Urothelium cell line (cell line): ENCODE data around the gene SRGAP3.
A peak's percentile ranks its signal among the peaks of the same experiment; 100 is the strongest.

Experiments
- DNase-seq: peaks from one replicate; pipeline ENCODE4 v3.0.0; 2011; ENCODE audit warnings: low spot score, mixed read lengths
- FAIRE-seq: peaks from 2 replicates; lab custom pipeline; 2011; peaks lifted over from hg19 to GRCh38; lab: Jason Lieb, UNC

SRGAP3 gene

DNA sequence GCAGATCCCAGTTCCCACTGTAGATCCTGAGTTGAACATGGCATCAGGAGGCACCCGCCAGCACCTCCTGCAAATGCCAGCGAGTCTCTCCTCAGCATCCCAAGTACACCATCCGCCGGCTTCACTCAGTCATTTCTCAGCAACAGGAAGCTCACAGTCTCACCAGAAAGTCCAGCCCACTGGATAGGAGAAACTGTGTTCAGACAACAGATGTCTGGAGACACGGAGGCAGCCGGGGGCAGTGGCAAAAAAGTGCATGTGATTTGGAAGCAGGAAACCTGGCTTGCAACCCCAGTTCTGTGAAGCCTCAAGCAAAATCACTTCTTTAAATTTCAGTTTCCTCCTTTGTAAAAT, 68.7 kb downstream of the SRGAP3 start:
- FAIRE-seq: no peak
- DNase-seq: no peak

DNA sequence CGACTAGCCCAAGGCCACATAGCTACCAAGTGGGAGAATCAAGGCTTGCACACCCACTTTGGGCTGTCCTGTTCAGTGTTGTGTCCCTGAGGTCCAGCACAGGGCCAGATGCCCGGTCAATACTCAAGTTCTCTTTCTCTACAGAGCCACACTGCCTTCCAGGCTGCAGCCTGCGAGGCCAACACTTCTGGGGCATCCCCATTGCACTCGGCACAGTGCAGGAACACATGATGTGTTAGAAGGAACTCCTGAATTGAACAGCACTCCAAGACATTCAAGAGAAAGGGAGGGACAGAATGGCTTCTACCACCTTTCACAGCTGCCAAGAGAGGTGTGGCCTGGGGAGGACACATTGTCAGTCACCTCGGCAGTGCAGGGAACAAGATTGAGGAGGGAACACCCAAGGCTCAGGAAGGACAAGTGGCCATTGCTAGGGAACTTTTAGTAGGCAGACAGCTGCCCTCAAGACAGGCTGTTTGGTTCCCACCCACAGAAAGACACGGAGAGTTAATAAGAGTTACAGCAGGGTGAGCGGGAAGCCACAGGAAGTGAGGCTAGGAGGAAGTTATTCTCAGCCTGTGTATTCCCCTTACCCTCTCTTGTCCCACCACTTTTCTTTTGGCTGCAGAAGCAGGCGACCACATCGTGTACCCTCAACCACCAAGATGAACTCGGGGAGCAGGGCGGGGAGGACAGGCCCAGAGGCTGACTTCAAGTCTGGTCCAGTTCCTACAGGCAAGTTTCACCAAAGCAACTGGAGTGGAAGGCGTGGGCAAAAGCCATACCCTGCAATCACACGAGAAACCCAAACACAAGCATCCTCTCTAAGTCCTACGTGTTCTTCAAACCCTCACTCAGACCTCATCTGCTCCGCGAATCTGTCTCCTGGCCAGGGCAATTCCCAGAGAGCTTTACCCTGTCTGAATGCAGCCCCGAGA, 69.4 kb downstream of the SRGAP3 start:
- no peak for DNase-seq
- peak; percentile 56 for FAIRE-seq

DNA sequence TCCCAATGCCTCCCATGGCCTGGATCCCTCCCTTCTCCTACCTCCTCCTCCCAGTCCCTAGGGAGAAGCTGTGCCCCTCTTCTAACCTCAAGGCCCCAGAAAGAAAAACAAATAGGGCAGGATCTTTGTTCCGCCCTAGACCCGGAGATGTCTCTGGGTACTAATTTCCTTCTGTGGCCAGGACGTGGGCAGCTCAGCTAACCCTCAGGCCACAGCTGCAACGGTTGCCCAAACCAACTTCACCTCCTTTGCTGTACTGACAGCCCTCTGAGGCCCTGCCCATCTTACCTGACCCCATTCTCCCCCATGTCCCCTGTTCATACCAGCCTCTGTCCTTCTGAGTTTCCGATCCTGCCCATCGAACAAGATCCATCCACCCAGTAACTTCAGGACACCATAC, 70.7 kb downstream of the SRGAP3 start:
- no peak for DNase-seq
- FAIRE-seq: no peak

DNA sequence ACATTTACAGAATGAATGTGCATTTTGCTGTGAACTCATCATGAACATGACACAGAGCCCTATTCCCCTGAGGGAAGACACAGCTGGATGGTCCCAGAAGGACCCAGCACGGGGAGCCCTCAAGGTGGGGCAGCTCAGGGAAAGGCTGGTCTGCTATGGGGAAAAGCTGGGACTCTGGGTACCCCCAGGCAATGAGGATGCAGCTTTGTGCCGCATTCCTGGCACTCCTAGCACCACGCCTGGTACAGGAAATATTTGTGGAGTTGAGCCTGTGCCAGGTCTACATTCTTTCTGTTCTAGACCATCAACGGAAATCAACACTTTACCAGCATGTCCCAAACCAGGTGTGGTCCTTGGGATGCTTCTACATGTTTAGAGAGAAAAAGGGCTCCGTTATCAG, 74.0 kb downstream of the SRGAP3 start:
- peak; percentile 87 for DNase-seq
- peak; percentile 93 for FAIRE-seq

DNA sequence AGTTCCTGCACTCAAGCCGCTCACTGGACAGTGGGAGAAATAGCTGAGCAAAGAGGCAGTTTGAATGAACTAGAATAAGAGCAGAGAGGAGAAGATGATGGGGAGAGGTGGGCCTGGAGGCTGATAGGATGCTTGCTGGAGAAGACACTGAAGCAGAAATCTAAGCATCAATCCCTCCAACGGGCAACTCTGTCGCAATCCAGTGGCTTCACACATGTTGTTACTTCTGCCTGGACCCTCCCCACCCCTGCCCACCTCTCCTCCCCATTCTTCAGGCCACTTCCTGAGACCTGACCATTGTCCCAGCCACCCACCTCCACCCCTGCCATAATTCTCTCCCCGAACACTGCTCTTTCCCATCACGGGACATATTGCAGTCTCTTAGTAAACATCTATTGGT, 76.0 kb downstream of the SRGAP3 start:
- FAIRE-seq: no peak
- DNase-seq: no peak

DNA sequence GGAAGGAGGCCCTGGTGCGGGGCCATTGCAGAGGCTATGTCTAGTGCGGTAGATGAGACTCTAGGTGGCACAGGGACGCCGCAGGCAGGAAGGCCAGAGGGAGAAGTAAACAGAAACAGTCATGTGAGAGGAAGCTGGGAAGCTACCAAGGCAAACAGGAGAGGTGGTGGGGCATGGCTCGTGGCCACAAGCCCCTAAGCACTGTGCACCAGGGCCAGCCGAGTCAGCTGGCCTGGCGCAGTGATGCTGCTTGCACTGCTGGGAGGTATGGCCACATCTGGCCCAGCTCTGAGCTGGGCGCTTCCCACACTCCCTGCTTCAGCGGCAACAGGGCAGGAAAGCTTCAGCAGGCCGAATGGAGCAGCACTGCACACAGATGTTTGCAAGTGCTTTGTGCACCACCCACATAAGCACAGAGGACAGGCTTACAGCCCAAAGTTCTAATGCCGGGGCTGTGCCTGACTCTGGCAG, 76.6 kb downstream of the SRGAP3 start:
- FAIRE-seq (no peak), DNase-seq (no peak)

DNA sequence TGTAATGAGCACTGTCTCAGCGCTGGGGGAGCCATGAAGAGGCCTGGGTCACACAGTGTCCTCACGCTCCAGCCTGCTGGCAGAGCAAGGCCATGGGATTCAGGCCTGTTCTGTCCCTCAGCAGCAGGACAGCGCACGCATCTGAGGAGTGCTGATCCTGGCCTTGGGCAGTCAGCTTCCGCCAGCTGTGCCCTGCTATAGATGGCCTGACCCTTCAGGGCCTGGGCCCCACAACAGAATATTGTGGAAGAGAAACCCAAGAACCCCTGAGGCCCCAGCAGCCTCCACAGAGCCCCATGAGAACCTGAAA, 78.6 kb downstream of the SRGAP3 start:
- DNase-seq (no peak), FAIRE-seq (no peak)

DNA sequence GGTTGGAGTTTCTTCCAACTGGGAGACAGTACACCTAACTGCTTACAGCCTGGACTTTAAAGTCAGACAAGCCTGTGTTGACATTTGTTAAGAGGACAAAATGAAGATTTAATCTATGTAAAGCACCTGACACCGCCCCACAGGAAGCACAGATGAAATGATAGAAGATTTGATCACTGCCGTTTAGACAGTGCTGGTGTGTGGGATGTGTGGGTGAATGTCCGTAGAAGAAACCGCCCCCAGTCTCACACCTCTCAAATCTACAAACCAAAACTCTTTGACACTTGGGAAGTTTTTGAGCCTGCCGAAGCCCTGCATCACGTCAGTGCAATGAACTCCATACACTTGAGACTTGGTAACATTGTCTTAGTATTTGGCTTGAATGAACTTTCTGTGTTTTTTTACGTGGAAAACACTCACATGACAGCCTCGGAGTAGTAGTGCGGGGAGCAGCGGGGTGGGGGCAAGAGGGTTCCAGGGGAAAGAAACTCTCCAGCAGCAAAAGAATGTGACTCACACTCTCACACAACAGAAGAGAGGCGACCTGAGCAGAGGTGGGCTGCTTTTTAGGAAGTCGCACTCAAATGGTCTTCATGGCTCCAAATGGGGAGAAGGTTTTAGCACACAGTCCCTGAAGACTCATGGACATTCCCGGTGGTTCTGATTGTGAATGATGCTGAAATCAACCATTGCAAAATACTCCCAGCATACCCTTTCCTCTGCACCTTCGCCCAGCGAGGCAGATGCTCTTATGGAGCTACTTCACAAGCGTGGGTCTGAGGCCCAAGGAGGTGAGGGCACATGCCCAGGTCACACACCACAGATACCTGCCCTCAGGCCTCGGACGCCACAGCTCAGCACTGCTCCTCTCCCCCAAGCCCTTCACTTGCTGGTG, 79.2 kb downstream of the SRGAP3 start:
- FAIRE-seq (no peak), DNase-seq (no peak)

DNA sequence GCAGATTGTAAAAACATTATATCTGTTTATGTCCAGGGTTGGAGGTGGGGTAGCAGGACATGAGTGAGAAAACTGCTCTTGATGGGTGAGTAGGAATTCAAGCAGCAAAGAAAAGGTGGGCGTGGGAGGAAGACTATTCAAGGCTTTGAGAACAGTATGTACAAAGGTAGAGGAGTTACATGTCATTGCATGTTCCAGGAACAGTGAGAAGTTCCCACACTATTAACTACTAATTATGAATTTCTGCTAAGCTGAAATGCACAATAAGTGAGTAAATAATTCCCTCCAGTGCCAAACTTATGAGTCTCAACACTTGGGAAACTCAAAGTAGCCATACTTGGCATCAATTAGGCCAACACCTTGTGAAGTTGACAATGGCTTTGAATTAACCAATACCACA, 80.1 kb downstream of the SRGAP3 start:
- DNase-seq: no peak
- FAIRE-seq: no peak

DNA sequence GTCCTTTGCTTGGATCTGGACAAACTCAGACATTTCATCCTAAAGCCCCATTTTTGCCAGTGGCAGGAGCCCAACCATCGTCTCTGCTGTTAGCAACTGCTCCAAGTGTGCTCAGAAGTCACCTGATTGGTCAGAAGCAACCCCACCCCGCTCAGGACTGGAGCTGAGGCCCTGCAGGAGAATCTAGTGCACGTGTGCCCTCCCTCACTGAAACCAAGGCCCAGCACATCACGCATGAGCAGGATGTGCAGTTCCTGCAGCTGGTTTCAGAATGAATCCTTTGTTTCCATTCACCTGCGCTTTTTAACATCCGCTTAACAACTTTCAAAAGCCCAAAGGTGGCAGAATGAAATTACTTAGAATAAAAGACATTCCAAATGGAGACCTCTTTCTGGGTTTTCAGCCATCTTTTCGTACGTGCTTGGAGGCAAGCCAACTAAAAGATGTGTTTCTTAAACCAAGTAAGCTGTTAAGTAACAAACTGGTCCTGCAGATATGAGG, 81.2 kb downstream of the SRGAP3 start:
- FAIRE-seq: no peak
- no peak for DNase-seq

DNA sequence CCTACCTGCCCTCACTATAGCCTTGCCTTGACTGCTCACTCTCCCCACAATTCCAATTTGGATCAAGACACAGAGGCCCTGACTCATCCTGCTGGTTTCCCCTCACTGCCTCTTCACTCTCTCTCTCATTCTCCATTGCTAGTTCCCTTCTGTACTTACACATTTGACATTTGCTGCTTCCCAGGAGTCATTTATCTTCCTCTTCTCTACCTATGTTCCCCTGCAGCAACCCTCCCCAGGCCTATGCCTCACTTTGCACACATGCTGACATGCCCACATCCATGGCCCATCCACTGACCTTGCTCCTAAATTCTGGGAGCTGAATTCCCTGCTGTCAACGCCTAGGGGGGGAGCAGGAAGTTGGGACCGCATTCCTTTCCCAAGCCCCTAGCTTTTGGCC, 82.2 kb downstream of the SRGAP3 start:
- FAIRE-seq (no peak), DNase-seq (no peak)

DNA sequence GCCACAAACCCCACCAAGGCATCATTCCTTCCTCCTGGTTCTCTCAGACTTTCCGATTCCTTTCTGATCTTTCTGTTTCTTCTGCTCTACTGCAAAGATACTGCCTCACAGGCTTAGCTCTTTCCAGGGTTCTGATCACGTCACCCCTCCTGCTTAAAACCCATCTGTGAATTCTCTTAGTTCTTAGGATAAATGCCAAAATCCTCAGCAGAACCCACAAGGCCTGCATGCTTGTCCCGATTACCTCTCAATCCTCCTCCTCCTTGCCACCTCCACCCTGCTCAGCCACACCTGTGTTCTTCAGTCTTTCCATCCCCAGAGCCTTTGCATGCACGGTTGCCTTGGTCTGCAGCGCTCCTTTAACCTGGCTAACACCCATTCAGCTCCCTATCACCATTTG, 84.0 kb downstream of the SRGAP3 start:
- FAIRE-seq (no peak), DNase-seq (no peak)

DNA sequence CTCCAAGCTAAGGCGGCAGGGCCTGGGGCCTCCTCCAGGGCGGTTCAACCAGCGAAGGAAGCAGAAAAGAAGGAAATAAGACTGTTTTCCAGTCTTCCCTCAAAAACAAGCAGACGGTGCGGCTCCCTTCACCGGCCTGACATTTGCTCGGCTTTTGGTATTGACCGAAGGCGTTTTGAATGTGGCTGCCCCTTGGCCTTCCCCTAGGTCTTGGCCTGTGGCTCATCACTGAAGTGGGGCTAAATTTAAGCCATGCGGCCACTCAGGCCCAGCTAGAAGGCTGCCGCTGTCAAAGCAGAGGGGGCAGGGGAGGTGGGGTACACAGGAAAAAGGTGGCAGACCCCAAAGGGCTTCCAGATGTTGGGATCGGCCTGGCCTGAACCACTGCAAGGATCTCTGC, 86.2 kb downstream of the SRGAP3 start:
- FAIRE-seq (no peak), DNase-seq (no peak)

DNA sequence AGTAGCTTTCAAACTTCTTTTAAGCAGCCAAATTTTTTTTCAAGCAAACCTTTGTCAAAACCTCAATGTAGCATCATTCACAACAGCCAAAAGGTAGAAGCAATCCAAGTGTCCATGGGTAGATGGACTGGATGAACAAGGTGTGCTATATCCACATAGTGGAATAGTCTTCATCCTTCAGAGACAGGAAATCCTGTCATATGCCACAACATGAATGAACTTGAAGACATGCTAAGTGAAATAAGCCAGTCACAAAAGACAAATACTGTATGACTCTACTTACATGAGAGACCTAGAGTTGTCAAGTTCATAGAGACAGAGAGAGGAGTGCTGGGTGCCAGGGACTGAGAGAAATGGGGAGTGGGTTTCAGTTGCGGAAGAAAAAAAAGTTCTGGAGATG, 87.6 kb downstream of the SRGAP3 start:
- FAIRE-seq (no peak), DNase-seq (no peak)

DNA sequence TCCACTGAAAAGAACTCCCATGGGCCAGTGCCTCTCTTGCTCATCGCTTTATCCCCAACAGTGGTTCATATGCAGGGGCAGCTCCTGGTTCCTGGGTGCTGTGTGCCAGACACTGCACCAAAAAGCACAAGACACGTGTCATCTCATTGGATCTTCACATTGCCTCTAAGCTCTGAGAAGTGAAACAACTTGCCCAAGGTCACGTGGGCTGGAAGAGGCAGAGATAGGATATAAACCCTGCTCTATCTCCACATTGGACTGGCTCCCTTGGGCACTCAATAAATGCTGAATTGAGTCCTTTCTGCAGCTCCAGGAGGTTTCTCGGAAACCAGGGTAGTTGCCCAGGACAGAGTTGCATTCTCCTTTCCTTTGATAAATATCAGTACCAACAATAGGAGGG, 88.1 kb downstream of the SRGAP3 start:
- FAIRE-seq: no peak

DNA sequence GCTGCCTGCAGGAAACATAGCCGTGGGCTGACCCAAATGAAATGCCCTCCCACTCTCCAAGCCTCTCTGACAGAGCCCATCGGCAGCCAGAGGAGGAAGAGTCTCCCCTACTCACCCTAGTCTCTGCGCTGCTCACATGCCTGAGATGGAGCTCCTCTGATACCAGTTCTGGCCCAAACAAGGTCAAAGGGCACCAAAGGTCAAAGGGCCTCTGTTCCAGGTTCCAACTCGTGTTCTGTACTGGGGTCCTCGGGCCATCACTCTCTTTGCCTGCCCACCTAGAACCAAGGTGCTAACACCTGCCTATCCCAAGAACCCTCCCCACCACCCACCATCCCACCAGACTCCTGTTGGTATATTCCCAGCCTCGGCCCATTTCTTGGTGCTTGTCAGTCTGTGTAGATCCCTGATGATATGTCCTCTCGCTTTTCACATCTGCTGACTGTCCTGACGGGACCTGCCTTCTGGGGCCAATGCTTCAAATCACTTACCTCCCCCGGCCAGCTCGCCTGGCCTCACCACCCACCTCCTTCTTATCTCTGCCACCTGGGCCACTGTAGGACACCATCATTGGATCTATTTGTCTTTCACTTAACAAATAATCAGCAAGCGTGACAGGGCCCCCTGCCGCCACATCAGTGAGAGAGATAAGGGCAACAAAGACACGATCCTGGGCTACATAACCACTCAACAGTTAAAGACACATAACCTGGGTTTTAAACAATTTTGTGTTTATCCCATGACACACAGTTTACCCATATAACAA, 90.4 kb downstream of the SRGAP3 start:
- DNase-seq (no peak), FAIRE-seq (no peak)

More for the DNA sequence above, 88.1 kb downstream of the SRGAP3 start:
- no peak for DNase-seq

DNA sequence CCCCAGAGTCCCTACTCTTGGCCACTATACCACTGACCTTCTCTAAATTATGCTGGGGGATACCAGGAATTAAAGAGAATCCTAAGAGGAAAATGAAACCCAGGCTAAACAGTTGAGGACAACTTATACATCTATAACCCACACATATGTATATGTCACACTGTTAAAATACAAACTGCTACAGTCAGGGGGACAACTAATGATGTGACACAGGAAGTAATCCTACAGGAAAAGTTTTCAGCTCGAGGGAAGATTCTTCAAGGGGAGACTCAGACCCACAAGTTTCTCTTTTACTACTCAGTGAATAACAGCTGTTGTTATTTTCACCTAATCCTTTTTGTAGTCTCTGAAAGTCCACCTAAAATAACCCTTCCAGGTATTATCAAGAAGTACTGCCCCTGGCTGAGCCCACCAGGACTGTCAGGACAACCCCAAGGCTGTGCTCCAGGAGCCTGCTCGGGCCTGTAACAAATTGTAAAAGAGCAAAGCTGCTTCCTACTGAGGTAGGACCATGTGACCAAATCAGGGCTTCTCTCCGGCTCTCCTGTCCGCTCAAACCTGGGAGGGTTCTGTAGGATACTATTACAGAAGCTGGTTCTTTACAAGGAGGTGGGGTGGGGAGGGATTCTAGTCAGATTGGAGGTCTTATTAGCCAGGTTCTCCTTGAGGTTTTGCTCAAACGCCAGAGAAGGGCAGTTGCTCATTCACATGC, 91.6 kb downstream of the SRGAP3 start:
- DNase-seq (no peak), FAIRE-seq (no peak)

DNA sequence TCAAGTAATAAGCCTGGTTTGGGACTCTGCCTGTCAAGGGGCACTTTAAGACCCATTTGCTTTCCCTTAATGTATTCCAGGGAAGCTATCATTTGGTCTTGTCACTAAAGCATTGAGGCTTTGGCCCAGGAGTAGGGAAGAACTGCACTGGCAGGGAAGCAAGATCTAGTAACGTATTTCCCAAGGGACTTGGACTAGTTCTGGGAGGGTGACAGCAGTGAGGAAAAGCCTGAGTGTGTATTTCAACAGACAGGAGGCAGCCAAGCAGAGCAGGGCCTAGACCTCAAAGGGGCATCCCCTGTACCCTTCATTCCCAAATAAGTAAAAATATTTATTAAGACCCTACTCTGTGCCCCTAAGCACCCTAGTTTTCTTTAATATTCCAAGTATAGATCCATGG, 92.8 kb downstream of the SRGAP3 start:
- FAIRE-seq: no peak
- no peak for DNase-seq

DNA sequence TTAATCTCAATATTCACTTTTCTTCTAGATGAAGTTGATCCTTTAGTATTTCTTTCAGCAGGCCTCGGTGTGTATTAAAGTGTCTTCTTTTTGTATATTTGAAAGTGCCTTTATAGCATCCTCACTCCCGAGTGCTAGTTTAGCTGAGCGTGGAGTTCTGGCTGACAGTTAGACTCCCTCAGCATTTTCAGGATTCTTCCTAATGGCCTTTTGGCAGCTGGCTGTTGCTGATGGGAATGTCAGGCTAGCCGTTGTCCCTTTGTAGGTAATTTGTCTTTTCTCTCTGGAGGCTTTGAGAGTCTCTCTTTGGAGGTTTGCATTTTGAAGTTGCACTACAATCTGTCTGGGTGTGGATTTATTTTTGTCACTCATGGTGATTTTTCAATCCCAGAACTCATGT, 94.4 kb downstream of the SRGAP3 start:
- DNase-seq (no peak), FAIRE-seq (no peak)

DNA sequence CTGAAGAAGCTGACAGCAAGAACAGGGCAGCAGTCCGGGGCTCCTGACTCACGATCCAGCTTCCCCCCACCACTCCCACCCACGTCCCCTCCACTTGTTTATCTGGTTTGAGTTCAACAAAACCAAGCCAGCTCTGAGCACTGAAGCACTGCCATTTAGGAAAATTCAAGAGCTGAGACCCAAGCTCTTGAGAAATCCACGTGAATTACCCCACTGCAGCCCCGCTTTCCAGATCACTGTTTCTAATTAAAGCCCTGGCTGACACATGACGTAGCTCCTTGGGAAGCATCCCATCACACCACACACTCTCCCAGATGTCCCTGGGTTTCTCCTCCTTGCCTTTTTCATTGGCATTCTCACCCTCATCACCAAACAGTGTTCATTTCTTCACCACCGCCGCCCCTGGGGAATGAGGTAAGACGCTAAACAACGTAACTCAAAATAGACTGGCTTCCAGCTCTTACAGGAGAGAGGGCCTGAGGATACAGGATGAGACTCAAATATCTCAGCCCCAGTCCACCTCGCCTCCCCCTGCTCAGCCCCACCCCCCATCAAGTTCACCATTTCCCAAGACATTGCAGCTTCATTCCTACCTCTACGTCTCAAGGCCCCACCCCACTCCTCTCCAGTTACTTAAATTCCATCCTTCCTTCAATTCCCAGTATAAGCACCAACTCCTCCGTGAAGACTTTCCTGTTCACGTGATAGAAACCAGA, 95.4 kb downstream of the SRGAP3 start:
- DNase-seq: no peak
- no peak for FAIRE-seq
